GM18909 (cell line): ENCODE data around the gene KCNIP4.

Experiments used
- ATAC-seq: cut with Tn5 transposase; IDR thresholded peaks from one replicate; pipeline ENCODE4 v1.9.1; 2021; ENCODE audit warnings: mild to moderate bottlenecking; ENCODE audit not compliant: unreplicated experiment, poor library complexity

The KCNIP4 gene

DNA sequence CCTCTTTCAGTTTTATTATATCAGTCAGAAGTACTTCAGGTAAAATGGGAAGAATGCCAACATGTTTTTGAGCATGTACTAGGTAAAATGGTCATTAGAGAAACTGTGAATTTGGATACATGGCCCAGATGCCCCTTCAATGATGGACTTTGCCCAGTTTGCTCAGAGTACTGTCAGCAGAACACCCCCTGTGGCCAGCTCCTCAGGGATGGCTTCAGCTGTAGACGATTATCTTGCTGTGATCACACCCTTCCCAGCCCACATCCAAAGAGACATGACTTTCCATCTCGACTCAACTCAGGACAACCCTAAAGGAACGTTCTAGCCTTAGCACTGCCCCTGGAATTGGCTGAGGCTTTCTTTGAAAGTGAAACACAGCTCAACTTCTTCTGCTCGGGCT, 809.2 kb downstream of the KCNIP4 start:
- ATAC-seq: no peak

DNA sequence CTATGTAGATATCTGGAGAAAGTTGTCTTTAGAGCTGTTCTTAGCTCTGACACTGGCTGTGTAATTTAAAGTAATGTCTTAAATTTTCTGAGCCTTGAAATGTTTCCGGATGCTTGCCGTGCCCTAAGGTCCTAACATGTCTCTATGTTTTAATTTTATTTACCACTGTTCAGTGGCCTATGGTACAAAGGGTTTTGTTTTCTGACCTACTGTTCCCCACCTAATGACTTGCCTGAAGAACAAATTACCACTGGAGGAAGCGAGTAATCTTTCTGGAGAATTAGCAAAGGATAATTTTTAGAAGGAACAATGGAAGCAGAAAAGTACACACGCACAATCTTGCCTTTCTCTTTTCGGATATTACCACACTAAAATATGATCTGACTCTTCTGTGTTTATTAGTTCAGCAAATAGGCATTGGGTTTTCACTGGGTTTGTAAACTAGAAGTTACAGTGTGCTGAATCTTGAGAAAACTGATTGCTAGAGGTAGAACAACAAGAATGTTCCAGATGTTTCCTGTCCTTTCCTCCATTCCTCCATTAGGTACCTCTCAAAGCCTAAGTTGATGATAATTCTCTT, 812.4 kb downstream of the KCNIP4 start:
- no peak for ATAC-seq

DNA sequence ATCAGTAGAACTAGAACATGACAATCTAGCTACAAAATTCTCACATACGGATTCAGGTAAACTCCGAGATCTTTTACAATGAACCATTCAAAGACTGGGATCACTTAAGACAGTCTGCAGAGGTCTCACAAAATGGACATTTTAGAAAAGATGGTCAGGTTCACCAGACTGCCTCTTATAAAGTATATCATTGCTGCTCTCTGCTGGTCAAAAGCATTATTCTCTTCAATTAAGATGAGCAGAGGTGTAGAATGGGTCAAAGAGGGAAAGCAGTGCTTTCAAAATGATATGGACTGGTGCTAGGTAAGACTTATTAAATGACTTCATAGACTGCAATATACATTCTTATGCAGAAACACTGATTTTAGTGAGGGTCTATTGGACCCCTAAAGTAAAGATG, 813.6 kb downstream of the KCNIP4 start:
- no peak for ATAC-seq

DNA sequence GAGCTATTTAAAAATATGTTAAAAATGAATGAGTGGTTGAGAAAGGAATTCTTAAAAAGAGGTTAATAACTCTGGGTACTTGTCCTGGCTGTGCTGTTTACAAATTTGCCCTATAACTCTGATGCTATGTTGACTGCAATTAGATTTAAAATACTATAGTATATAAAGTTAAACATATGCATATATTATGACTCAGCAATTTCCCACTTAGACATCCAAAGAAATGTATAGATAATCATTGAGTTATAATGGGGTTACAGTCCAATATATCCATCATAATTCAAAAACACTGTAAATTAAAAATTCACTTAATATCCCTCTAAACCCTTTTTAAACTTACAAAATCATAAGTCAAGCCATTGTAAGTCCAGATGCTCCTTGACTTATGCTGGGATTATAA, 818.0 kb downstream of the KCNIP4 start:
- no peak for ATAC-seq

DNA sequence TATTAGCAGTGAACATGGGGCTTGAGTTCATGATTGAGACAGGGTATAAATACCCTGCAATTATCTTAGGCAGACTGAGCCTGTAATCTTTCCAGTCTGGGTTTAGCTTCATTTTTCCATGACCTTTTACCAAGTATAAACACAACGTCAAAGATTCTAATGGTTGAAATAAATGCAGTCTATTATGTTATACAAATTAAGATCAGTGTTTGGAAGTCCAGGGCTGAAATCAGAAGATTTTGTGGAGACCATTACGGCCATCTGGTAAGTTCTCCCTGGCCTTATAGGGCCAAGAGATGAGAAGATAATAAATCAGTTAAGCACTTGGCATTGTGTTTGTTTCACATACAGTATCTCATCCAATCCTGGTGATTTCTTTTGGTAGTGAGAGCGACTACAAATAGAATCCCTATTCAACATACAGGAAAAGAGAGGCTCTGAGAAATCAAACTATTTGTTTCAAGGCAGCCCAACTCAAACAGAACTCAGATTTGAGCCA, 822.5 kb downstream of the KCNIP4 start:
- no peak for ATAC-seq

DNA sequence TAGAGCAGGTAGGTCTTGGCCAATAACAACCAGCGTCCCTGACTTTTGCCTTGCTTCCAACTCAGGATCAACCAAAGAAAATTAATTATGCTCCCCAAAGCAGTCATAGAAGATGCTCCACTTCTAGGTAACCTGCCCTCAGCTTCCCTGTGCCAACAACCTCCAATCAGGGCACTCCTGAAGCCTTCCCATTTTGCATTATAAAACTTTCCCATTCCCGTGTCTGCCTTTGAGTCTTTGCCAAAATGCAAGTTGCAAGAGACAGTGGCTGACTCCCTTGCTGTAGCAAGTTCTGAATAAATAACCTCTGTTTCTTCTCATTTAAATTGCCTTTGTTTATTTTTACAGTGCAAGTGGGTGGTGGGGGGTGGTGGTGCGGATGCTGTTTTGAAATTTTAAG, 830.3 kb downstream of the KCNIP4 start:
- no peak for ATAC-seq

DNA sequence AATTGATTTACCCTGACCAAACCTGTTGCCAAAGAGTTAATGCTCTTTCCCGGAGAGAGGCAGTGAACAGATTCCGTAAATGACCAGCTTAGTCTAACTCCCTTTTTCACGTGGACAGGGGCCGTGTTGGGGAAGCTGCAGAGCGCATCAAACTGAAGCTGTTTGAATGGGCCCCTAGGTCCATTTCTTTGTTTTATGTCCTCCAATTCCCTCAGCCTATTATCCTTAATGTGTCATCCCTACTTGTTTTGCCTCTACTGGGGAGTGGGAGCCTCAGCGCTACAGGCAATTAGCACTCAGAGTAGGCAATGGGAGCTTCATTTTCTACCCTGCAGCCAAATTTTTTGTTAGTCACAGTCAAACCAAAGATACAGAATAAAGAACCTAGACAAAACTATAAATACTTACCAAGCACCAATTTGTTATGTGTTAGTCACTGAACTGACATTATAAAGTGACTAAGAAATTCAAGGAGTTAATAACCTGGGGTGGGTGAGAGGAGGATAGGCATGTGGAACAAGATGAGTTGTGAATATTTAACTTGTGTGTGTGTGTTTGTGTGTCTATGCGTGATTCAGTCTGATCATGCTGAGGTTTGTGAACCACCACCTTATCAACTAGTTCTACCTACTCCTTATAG, 830.9 kb downstream of the KCNIP4 start:
- no peak for ATAC-seq

DNA sequence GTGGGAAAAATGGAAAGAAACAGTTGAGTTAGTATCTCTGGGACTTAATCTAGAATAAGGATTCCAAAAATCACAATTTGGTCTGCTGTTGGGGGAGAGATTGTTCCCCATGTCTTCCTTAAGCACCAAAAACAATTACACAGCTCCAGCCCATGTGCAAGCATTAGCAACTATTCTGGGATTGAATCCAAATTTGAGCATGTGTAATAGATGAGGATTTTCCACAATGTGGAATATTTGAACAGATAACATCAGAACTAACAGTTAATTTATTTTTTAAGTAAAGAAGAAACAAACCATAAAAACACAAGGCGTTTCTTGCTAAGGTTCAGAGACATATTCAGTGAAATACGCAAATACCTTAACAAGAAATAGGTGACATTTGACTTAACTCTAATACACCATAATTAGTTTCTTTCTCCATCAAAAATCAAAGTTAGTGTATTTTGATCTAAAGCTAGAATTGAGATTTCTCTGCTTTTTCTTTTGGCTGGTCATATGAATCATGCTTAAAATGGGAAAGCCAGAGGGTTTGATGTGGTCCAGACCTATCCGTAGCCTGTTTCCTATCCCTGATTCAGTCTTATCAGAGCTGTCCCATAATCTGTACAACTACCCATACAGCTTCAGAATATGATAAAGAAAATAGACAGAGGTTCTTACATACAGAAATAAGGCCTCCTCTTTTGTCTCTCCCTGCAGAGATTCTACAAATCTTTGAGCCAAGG, 834.9 kb downstream of the KCNIP4 start:
- no peak for ATAC-seq

DNA sequence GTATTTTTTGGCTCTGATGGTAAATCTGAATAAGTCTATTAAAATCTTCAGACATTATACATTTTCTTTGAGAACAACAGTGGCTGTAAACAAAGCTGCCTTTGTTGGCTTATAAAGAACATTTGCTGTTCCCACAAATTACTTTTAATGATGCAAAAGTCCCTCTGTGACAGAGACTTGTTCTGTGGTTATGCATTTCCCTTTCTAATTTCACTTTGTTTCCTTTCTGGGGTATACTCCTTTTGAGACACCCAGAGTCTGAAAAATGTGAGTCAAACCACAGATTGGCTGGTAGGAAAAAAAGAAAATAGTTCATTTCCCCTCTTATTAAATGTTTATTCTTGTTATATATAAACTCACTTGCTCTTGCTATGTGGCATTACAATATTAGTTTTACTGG, 845.9 kb downstream of the KCNIP4 start:
- no peak for ATAC-seq

DNA sequence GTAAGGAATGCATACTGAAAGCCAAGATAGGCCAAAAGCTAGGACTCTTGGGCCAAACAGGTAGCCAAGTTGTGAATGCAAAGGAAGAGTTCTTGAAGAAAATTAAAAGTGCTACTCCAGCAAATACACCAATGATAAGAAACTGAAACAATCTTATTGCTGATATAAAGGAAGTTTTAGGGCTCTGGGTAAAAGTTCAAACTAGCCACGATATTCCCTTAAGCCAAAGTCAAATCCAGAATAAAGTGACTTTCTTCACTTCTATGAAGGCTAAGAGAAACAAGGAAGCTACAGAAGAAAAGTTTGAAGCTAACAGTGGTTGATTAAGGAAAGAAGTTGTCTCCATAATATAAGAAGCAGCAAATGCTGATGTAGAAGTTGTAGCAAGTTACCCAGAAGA, 850.7 kb downstream of the KCNIP4 start:
- no peak for ATAC-seq

DNA sequence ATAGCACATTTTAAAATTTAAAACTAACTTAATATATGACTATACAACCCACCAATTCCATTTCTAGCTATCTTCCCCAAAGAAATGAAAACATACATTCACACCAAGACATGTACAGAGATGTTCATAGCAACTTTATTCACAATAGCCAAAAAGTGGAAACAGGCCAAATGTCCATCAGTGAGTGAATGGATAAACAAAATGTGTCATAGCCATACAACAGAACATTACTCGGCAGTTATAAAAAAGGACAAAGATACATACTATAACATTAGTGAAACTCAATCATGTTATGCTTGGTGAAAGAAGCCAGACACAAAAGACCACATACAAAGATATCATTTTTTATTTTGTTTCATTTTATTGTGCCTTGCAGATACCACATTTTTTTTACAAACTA, 851.5 kb downstream of the KCNIP4 start:
- no peak for ATAC-seq

DNA sequence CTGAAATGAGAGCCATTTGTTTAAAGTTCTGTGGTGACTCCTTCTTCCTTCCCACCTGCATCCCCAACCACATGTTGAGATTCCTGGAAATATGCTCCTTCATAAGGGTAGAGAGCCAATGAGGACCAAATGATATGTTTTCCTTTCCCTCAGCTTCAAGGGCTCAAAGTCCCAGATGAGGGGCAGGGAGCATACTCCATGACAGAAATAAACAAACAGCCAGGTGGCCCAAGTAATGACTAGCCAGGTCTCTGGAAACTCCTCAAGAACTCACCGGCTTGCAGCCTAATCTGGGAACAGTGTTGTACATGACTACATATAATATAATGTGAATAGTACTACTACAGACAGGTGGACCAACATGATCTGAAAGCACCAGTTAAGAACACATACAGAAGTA, 856.0 kb downstream of the KCNIP4 start:
- ATAC-seq: no peak

DNA sequence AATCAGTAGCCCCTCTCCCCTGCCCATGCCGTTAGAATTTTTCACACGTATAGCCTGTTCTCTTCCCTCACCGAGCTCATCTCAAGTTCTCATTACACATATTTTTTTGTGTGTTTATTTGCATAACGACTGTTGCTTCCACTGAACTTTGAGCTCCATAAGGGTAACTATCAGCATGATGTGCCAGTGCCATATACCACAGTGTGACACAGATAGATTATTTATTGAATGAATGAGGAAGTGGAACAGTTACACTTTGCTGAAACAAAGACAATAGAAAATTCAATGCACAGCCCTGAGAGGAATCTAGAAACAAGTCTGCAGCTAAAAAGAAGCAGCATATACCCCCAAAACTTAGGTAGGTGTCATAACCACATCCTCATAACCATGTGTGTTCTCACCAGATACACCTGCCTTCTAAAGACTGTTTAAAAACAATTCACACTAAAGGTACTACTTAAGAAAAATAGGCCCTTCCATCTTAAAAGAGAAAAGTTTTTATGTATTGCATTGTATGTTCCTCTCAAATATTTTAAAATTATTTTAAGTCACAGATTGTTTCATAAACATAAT, 858.4 kb downstream of the KCNIP4 start:
- ATAC-seq: no peak

DNA sequence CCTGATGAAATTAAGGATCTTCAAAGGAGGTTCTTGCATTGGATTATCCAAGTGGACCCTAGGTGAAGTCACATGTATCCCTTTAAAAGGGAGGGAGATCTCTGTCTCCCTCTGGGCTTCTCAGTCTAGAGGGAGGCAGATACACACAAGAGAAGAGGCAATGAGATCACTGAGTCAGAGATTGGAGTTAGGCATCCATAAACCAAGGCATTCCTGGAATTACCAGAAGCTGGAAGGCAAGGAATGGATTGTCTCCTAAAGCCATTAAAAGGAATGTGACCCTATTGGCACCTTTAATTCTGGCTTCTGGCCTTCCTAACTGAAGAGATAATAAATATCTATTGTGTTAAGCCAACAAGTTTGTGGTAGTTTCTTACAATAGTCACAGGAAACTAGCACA, 865.2 kb downstream of the KCNIP4 start:
- no peak for ATAC-seq

DNA sequence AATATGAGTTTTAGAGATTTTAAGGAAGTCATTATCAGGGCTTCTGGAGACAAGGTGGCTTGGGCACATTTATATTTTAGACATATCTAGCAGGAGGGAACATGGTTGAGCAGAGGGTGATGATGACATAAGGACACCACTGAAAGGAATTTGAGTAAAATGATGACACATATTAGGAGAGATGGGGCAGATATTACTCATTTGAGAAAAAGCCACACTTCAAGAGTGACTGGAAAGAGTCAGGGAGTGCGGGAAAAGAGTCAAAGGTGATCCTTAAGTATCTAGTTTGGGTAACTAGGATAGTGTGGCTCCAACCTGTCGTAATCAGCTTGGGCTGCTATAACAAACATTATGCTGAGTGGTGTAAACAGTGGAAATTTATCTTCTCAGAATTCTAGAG, 870.6 kb downstream of the KCNIP4 start:
- ATAC-seq: no peak

DNA sequence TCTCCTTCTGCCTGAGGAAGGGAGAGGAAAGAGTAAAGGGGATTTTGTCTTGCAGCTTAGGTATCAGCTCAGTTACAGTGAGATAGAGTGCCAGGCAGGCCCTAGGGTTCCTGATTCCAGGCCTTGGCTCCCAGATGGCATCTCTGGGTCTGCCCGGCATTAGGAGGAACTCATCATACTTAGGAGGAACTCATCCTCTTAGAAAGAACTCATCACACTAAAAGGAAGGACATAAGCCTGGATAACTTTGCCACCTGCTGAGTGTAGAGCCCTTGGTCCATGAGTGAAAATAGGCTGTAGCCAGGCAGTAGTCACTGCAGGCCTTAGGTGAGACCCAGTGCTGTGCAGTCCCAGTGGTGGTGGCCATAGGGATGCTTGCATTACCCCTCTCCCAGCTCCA, 881.2 kb downstream of the KCNIP4 start:
- ATAC-seq: no peak

DNA sequence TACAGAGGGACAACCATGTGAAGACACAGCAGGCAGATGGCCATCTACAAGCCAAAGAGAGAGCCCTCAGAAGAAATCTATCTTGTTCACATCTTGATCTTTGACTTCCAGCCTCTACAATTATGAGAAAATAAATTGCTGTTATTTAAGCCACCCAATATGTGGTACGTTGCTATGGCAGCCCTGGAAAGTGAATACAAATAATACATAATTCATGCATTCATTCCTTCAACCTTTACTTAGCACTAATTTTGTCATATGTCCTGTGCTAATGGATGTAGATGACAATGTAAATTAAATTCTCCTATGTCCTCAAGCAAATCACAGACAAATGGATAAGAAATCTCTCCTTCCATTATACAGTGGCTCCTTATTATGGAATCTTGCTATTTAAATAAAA, 886.7 kb downstream of the KCNIP4 start:
- ATAC-seq: no peak

DNA sequence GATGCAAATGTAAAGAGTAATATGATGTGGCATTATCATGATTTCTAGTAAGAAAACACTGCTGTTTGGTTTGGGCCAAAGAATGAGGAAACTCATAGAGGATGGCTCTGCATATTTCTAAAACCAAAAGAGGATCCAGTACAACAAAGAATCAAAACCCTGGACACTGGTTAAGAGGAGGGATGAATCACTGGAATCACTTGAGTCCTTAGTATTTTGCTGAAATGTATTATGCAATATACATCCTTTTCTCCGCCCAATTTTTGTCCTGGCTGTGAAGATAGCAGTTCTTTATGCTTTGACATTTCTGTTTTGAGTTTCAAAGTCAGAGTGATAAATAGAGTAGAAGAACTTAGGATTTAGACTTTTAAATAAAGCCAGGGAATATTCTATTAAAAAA, 902.4 kb downstream of the KCNIP4 start:
- ATAC-seq: no peak

DNA sequence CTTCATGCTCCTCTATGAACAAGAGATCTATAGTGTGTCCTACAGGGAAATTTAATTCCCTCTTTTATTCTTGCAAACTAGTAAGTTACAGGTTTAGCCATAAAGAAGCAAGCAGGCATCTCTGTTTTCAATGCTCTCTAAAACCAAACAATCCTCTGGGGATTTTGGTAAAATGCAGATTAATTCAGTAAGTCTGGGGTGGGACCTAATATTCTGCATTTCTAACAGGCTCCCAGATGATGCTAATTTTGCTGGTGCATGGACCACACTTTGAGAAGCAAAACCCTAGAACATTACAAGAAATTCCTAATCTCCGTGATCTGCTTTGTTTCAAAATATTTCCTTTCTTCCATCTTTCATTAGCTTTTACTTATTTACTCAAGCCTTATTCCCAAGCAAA, 903.5 kb downstream of the KCNIP4 start:
- no peak for ATAC-seq

DNA sequence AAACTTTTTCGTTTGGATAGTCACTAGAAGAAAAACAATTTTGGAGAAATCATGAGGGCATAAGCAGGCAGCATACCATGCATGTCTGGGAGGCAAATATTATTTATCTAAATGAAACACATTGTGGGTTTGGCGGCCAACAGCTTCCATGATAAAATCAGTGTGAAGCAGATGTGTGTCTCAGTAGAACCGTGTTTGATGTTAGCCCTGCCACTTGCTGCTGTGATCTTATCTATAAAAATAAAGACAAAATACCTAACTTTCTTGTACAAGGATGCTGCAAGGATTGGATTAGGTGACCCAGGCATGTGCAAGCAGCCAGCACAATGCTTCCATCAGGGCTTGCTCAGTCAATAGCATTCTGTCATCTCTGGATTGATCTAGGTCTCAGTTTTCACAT, 906.9 kb downstream of the KCNIP4 start:
- ATAC-seq: no peak

DNA sequence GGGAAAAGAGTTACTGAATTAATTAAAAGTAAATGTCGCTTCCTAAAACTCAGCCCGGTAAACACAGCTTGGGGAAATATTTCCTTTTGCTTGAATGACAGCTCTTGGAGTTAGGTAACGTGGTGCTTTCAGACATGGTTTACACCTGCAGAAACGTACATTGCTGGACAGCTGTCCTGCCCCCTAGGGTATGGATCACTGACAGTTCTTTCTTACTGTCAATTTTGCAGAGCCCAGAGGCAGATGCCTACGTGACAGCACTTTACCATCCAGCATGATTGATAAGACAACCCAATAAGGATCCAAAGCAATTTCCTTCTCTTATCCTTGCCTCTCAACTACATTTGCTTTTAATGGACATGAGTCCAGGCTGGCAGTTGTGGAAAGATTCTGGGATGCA, 913.8 kb downstream of the KCNIP4 start:
- no peak for ATAC-seq
